CD4-positive, alpha-beta T cell treated with Interleukin-6 at 100 ng/mL for 8 hours (primary cell): ENCODE results near the gene LRRC2.
A peak's percentile ranks its signal among the peaks of the same experiment; 100 is the strongest.
"Not testable (repeated sequence)": the region's sequence is repeated elsewhere in the genome, so short reads cannot be mapped to it uniquely, and the experiment has no call there.

ENCODE experiments used
- DNase-seq: peaks from one replicate; pipeline ENCODE4 v3.0.0-alpha.2; 2020; ENCODE audit warnings: mixed read lengths, low spot score

Gene LRRC2

GRCh38 chr3:46566040-46566641, at the start of gene LRRC2:
Gene LRRC2 (minus strand): TSS chr3:46566302. CDS start chr3:46551591, 14,711 bp downstream.
- peak; percentile 28 for DNase-seq

GRCh38 chr3:46615050-46615775, 49.1 kb upstream of the LRRC2 start:
- no peak for DNase-seq

GRCh38 chr3:46614431-46614830, 48.3 kb upstream of the LRRC2 start:
- no peak for DNase-seq

- no peak for DNase-seq
Observed at GRCh38 chr3:46613313-46614005, 47.4 kb upstream of the LRRC2 start.

GRCh38 chr3:46612324-46612723, 46.2 kb upstream of the LRRC2 start, which contains the start of gene FAM240A:
Gene FAM240A (plus strand): TSS chr3:46612525. CDS start chr3:46612684, 159 bp downstream.
- no peak for DNase-seq

GRCh38 chr3:46609944-46610722, 44.0 kb upstream of the LRRC2 start:
- no peak for DNase-seq

- DNase-seq, result no peak
Observed at GRCh38 chr3:46609212-46609721, 43.2 kb upstream of the LRRC2 start.

- no peak for DNase-seq
Observed at GRCh38 chr3:46607603-46608028, 41.5 kb upstream of the LRRC2 start.

- DNase-seq, result no peak
Observed at GRCh38 chr3:46604127-46604526, 38.0 kb upstream of the LRRC2 start.

GRCh38 chr3:46603446-46604046, 37.4 kb upstream of the LRRC2 start:
- DNase-seq, result no peak

- no peak for DNase-seq
Observed at GRCh38 chr3:46599590-46599989, 33.5 kb upstream of the LRRC2 start.

- DNase-seq, result no peak
Observed at GRCh38 chr3:46595819-46596314, 29.8 kb upstream of the LRRC2 start.

- DNase-seq, result no peak
Observed at GRCh38 chr3:46594723-46595122, 28.6 kb upstream of the LRRC2 start.

- no peak for DNase-seq
Observed at GRCh38 chr3:46593979-46594378, 27.9 kb upstream of the LRRC2 start.

GRCh38 chr3:46593274-46593862, 27.3 kb upstream of the LRRC2 start:
- no peak for DNase-seq

GRCh38 chr3:46587268-46587667, 21.2 kb upstream of the LRRC2 start:
- not testable (repeated sequence) for DNase-seq

GRCh38 chr3:46586738-46587246, 20.7 kb upstream of the LRRC2 start:
- DNase-seq, result no peak

- no peak for DNase-seq
Observed at GRCh38 chr3:46585799-46586693, 19.9 kb upstream of the LRRC2 start.

- DNase-seq, result no peak
Observed at GRCh38 chr3:46584598-46585467, 18.7 kb upstream of the LRRC2 start.
